ENCODE results near the gene LTB4R.
"Not testable (repeated sequence)": the region's sequence is repeated elsewhere in the genome, so short reads cannot be mapped to it uniquely, and the experiment has no call there.

The LTB4R gene

DNA sequence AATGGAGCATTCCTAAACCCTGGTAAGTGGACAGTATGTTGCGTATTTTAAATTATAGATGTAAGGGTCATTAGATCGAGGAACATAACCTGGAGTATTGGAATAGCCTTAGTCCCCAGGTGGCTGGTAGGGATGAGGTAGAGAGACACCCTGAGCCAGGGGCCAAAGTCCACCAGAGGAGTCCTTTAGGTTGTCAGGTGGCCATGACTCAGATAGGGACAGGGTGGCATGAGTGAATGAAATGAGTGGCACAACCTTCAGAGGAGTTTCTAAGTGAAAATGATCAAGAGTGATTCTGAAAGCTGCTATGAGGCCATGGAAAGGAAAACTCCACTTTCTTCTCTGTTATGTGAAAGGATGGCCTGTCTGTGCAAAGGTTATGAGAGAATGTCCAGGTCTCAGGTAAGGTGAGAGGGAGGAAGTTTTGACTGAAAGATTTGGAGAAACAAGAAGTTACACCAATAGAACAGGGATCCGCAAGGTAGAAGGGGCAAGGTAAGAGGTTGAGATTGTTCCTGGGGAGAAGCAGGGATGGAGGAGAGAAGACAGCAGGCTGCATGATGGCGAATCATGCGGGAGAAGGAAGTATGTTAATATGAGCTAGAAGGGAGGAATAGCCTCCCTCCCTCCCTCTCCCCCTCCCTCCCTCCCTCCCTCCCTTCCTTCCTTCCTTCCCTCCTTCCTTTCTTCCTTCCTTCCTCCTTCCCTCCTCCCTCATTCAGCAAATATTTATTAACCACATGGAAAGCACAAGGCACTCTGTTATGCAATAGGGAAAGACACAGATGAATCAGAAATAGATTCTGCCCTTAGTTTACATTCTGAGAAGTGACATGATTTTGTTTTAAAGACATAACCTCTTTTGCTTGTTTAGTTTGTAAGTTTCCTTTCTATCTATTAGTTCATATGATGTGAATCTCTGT lies 42.5 kb downstream of the LTB4R start:
- no peak for TF ChIP-seq ZFX (IDR thresholded peaks at IDR 0.05)
- TF ChIP-seq, protein P1, sequence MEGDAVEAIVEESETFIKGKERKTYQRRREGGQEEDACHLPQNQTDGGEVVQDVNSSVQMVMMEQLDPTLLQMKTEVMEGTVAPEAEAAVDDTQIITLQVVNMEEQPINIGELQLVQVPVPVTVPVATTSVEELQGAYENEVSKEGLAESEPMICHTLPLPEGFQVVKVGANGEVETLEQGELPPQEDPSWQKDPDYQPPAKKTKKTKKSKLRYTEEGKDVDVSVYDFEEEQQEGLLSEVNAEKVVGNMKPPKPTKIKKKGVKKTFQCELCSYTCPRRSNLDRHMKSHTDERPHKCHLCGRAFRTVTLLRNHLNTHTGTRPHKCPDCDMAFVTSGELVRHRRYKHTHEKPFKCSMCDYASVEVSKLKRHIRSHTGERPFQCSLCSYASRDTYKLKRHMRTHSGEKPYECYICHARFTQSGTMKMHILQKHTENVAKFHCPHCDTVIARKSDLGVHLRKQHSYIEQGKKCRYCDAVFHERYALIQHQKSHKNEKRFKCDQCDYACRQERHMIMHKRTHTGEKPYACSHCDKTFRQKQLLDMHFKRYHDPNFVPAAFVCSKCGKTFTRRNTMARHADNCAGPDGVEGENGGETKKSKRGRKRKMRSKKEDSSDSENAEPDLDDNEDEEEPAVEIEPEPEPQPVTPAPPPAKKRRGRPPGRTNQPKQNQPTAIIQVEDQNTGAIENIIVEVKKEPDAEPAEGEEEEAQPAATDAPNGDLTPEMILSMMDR (conservative IDR thresholded peaks at IDR 0.05), result no peak
- H3K27ac ChIP-seq, result no peak overlapping the region

DNA sequence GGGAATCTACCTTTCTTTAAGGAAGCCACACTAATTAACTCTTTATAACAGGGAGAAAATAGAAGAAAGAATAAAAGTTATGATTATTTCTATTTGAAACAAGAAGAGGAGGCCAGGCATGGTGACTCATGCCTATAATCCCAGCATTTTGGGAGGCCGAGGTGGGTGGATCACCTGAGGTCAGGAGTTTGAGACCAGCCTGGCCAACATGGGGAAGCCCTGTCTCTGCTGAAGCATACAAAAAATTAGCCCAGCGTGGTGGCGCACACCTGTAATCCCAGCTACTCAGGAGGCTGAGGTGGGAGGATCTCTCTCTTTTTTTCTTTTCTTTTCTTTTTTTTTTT lies 43.2 kb downstream of the LTB4R start:
- H3K27ac ChIP-seq, result not testable (repeated sequence)

DNA sequence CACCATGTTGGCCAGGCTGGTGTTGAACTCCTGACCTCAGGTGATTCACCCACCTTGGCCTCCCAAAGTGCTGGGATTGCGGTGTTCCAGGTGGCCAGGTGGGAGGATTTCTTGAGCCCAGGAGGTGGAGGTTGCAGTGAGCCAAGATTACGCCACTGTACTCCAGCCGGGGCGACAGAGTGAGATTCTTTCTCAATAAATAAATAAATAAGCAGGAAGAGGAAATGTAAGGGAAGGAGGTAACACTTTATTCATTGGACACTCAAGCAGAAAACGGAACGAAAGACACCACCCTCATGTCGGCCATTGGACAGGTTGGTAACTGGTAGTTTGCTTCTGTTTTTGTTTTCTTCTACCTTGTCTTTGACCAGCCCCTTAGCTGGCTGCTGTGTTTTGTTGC lies 43.7 kb downstream of the LTB4R start:
- TF ChIP-seq ZFX (IDR thresholded peaks at IDR 0.05), result no peak
- TF ChIP-seq, protein P1 (conservative IDR thresholded peaks at IDR 0.05), result no peak

DNA sequence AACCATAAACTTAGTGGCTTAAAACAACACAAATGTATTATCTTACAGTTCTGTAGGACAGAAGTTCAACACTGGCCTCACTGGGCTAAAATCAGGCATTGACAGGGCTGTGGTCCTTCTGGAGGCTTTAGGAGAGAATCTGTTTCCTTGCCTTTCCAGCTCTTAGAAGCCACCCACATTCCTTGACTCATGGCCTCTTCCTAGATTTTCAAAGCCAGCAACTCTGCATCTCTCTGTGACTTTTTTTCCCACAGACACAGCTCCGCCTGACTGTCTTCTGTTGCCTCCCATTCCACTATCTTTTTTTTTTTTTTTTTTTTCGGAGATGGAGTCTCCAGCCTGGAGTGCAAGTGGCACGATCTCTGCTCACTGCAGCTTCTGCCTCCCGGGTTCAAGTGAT lies 44.9 kb downstream of the LTB4R start:
- TF ChIP-seq, protein P1 (conservative IDR thresholded peaks at IDR 0.05), result no peak
- no peak for TF ChIP-seq ZFX (IDR thresholded peaks at IDR 0.05)
- H3K27ac ChIP-seq, result no peak overlapping the region

More for the DNA sequence above, 43.7 kb downstream of the LTB4R start:
- no peak overlapping the region for H3K27ac ChIP-seq

DNA sequence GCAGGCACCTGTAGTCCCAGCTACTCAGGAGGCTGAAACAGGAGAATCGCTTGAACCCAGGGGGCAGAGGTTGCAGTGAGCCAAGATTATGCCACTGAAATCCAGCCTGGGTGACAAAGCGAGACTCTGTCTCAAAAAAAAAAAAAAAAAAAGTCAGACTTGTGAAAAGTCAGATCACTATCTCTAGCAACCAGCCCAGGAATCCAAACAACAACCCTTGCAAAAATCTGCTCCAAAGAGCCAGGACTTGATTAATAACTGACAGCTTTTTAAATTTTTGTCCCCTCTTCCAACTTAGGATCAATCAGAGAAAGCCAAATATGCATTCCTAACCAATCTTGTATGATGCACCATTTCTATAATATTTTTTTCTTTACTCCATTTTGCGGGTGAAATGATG lies 49.0 kb downstream of the LTB4R start:
- TF ChIP-seq, protein P1 (conservative IDR thresholded peaks at IDR 0.05), result no peak
- no peak for TF ChIP-seq ZFX (IDR thresholded peaks at IDR 0.05)
- H3K27ac ChIP-seq, result no peak overlapping the region

DNA sequence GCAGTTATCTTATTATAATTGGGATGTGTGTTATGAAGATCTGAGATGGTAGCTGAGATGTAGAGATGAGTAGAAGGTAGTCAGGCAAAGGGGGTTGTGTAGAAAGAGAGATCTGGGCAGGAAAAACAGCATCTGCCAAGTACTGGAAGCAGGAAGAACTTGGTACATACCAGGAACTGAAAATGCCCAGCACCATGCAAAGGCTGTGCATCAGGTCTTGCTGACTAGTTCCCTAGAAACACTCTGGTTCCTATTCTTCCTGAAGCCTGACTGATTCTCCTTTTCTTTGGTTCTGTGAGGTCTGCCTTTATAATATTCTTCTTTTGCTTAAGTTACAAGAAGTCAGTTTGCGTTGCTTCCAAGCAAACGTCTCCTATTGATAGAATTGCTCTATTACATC lies 50.0 kb downstream of the LTB4R start:
- TF ChIP-seq, protein P1 (conservative IDR thresholded peaks at IDR 0.05), result no peak
- TF ChIP-seq ZFX (IDR thresholded peaks at IDR 0.05), result no peak
- no peak overlapping the region for H3K27ac ChIP-seq

DNA sequence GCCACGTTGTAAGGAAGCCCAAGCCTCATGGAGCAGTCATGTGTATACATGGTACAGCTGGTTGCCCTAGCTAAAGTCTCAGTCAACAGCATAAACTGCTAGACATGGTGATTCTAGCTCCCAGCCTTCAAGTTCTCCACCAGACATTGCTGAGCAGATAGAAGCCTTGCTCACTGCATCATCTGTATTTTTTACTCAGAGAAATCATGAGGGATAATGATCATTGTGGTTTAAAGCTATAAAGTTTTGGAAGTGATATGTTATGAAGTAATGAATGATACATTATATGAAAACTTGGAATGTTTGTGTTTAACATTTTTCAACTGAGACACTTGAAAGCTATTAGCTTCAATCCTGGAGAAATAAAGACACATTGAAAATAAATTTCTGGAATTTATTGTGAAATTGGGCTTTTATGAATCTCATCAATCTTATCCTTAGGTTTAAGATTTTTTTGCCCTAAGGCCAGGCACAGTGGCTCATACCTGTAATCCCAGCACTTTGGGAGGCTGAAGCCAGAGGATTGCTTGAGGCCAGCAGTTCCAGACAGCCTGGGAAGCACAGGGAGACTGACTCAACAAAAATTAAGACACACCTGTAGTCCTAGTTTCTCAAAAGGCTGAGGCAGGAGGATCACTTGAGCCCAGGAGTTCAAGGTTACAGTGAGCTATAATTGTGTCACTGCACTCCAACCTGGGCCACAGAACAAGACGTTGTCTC lies 51.1 kb downstream of the LTB4R start:
- TF ChIP-seq, protein P1 (conservative IDR thresholded peaks at IDR 0.05), result no peak
- no peak for TF ChIP-seq ZFX (IDR thresholded peaks at IDR 0.05)
- H3K27ac ChIP-seq, result no peak overlapping the region

All from C4-2B (cell line).